Osteoblast (primary cell): ENCODE results near the gene RBM10. TPM values are rescaled to one million over a fixed set of nuclear protein-coding genes. Genes with fewer than 3 reads are reported as not detected.
"Not testable (repeated sequence)": the region's sequence is repeated elsewhere in the genome, so short reads cannot be mapped to it uniquely, and the experiment has no call there.

Experiments
- DNase-seq: peaks from one replicate; pipeline ENCODE4 v3.0.0; 2011; ENCODE audit warnings: low spot score, mixed read lengths; ENCODE audit not compliant: insufficient read length; ENCODE audit errors: missing footprints
- H2AFZ ChIP-seq: 2 replicates; pipeline ENCODE4 v1.6.0; 2011; ENCODE audit warnings: mild to moderate bottlenecking, low read length
- H3K27ac ChIP-seq: 2 replicates; pipeline ENCODE4 v1.5.1; 2011; ENCODE audit warnings: mild to moderate bottlenecking, low read depth, low read length, moderate library complexity
- H3K27me3 ChIP-seq: 2 replicates; pipeline ENCODE4 v1.6.0; 2012; ENCODE audit warnings: mild to moderate bottlenecking, control low read depth, inconsistent platforms, low read length, moderate library complexity; ENCODE audit not compliant: insufficient read depth
- H3K36me3 ChIP-seq: 2 replicates; pipeline ENCODE4 v1.5.1; 2011; ENCODE audit warnings: mild to moderate bottlenecking, low read length, control low read depth, moderate library complexity; ENCODE audit not compliant: insufficient read depth
- H3K4me1 ChIP-seq: 2 replicates; pipeline ENCODE4 v1.5.1; 2011; ENCODE audit warnings: mild to moderate bottlenecking, low read length, control low read depth, moderate library complexity; ENCODE audit not compliant: insufficient read depth
- H3K4me2 ChIP-seq: 2 replicates; pipeline ENCODE4 v1.6.0; 2011; ENCODE audit warnings: mild to moderate bottlenecking, low read length; ENCODE audit not compliant: insufficient read depth
- H3K4me3 ChIP-seq: fragments of 200-600 bp; sonication (generic); 3 replicates; pipeline ENCODE4 v1.5.1; 2012; ENCODE audit warnings: mild to moderate bottlenecking, low read length, inconsistent platforms; ENCODE audit not compliant: insufficient read depth
- H3K79me2 ChIP-seq: 2 replicates; pipeline ENCODE4 v1.6.0; 2012; ENCODE audit warnings: mild to moderate bottlenecking, low read length, control low read depth, inconsistent platforms; ENCODE audit not compliant: insufficient read depth
- H3K9me3 ChIP-seq: 2 replicates; pipeline ENCODE4 v1.5.1; 2011; ENCODE audit warnings: low read depth, low read length, control low read depth
- H4K20me1 ChIP-seq: 2 replicates; pipeline ENCODE4 v1.6.0; 2012; ENCODE audit warnings: mild to moderate bottlenecking, low read length, control low read depth; ENCODE audit not compliant: insufficient read depth
- total RNA-seq: library from RNA; depleted of rRNA; stranded (reverse); fragments of >200 nt; gene quantifications from 2 replicates; pipeline ENCODE4 v1.2.3, GENCODE V29; 2012
- TF ChIP-seq, protein P1 (sequence below): IDR thresholded peaks from 2 replicates; pipeline ENCODE4 v1.5.1; 2011; ENCODE audit warnings: mild to moderate bottlenecking, low read depth, low read length, moderate library complexity; ENCODE audit errors: extremely low read depth

The RBM10 gene
- total RNA-seq, 1 donor = 32.9 TPM

DNA sequence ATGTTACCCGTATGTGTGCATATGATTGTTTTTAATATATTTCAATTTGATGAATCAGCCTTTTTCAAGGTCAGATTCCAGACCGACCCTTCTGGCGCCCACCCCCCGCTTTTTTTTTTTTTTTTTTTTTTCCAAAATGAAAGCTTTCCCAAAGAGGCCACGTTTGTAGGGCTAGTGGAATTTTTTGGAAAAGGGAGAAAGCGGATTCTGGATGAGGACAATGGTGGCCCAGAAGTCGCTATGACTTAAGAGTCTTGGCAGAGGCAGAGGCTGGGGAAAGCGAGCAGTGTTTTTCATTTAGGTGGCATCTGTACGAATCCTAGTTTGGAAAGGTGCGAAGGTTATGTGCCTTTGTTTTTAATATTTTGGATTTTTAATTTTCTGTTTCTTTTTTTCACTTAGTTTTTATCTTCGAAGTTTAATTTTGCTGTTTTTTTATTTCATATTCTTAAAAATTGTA lies 15.1 kb upstream of the RBM10 start:
- no peaks in the 10 kb centered on the region for H3K4me1 ChIP-seq
- no peak overlapping the region for H2AFZ ChIP-seq
- no peaks in the 10 kb centered on the region for H4K20me1 ChIP-seq
- no peak for DNase-seq
- H3K27ac ChIP-seq = no peak overlapping the region
- TF ChIP-seq, protein P1, sequence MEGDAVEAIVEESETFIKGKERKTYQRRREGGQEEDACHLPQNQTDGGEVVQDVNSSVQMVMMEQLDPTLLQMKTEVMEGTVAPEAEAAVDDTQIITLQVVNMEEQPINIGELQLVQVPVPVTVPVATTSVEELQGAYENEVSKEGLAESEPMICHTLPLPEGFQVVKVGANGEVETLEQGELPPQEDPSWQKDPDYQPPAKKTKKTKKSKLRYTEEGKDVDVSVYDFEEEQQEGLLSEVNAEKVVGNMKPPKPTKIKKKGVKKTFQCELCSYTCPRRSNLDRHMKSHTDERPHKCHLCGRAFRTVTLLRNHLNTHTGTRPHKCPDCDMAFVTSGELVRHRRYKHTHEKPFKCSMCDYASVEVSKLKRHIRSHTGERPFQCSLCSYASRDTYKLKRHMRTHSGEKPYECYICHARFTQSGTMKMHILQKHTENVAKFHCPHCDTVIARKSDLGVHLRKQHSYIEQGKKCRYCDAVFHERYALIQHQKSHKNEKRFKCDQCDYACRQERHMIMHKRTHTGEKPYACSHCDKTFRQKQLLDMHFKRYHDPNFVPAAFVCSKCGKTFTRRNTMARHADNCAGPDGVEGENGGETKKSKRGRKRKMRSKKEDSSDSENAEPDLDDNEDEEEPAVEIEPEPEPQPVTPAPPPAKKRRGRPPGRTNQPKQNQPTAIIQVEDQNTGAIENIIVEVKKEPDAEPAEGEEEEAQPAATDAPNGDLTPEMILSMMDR = no peak
- H3K36me3 ChIP-seq = no peaks in the 10 kb centered on the region
- H3K27me3 ChIP-seq = no peaks in the 10 kb centered on the region
- no peaks in the 10 kb centered on the region for H3K79me2 ChIP-seq
- H3K4me2 ChIP-seq = peak overlapping the region; percentile 78
- peak overlapping the region; percentile 85 for H3K4me3 ChIP-seq
- no peaks in the 10 kb centered on the region for H3K9me3 ChIP-seq

DNA sequence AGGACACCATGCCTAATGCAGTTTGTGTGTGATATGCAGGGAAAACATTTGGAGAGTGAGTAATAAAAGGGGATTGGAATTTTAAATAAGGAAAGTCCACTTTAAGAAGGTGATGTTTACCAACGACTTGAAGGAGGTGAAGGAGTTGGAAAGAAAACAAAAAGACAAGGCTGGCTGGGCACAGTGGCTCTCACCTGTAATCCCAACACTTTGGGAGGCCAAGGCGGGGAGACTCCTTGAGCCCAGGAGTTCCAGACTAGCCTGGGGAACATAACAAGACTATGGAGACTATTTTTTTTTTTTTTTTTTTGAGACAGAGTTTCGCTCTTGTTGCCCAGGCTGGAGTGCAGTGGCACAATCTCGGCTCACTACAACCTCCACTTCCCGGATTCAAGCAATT lies 11.5 kb upstream of the RBM10 start:
- H3K9me3 ChIP-seq = no peaks in the 10 kb centered on the region
- no peak overlapping the region for H2AFZ ChIP-seq
- H3K27ac ChIP-seq = no peak overlapping the region
- DNase-seq = no peak
- H3K4me1 ChIP-seq = peaks cover 3% of the 10 kb centered on the region
- no peaks in the 10 kb centered on the region for H4K20me1 ChIP-seq
- H3K4me2 ChIP-seq = no peak overlapping the region
- H3K79me2 ChIP-seq = no peaks in the 10 kb centered on the region
- H3K27me3 ChIP-seq = no peaks in the 10 kb centered on the region
- TF ChIP-seq, protein P1 = no peak
- H3K36me3 ChIP-seq = no peaks in the 10 kb centered on the region
- H3K4me3 ChIP-seq = no peak overlapping the region

DNA sequence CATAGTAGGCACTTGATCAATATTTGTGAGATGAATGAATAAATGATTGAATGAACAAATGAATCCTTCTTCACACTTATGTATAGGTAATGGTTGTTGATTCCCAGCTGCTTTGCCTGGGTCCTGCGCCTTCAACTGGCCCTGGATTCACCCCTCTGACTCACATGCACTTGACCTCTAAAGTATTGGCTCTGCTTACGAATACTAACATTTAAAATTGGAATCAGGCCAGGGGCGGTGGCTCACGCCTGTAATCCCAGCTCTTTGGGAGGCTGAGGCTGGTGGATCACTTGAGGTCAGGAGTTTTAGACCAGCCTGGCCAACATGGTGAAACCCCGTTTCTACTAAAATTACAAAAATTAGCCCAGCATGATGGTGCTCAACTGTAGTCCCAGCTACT lies 9.4 kb upstream of the RBM10 start:
- not testable (repeated sequence) for H3K4me1 ChIP-seq, H3K36me3 ChIP-seq

DNA sequence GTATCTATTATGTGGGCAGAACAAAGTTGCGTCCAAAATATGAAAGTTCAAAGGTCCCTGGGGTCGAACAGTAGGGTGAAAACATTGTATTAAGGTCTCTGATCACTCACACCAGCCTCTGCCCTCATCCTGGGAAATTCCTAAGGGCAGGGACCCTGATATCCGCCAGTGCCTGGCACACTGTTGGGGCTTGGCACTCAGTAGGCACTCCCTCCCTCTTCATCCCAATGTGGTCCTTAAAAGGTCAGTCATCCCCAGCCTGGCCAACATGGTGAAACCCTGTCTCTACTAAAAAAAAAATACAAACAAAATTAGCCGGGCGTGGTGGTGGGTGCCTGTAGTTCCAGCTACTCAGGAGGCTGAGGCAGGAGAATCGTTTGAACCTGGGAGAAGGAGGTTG lies 6.8 kb upstream of the RBM10 start:
- no peak overlapping the region for H3K27ac ChIP-seq
- DNase-seq = no peak
- H3K79me2 ChIP-seq = no peaks in the 10 kb centered on the region
- peaks cover 3% of the 10 kb centered on the region for H3K4me1 ChIP-seq
- H4K20me1 ChIP-seq = peaks cover 2% of the 10 kb centered on the region
- no peak overlapping the region for H3K4me3 ChIP-seq
- no peaks in the 10 kb centered on the region for H3K36me3 ChIP-seq
- H3K4me2 ChIP-seq = no peak overlapping the region
- TF ChIP-seq, protein P1 = no peak
- no peaks in the 10 kb centered on the region for H3K27me3 ChIP-seq
- no peak overlapping the region for H2AFZ ChIP-seq
- H3K9me3 ChIP-seq = no peaks in the 10 kb centered on the region

More for the DNA sequence above, 9.4 kb upstream of the RBM10 start:
- not testable (repeated sequence) for H4K20me1 ChIP-seq, H3K27ac ChIP-seq, H3K27me3 ChIP-seq, H3K4me2 ChIP-seq, H3K79me2 ChIP-seq, H3K9me3 ChIP-seq, H2AFZ ChIP-seq, H3K4me3 ChIP-seq
- peak; percentile 89 for DNase-seq
